Mesenchymal stem cell (in vitro differentiated cells and primary cell): ENCODE results near the gene DNAH9.

Experiments
- DNase-seq: peaks from one replicate; pipeline ENCODE4 v3.0.0-alpha.2; 2013
- H2AFZ ChIP-seq: one replicate; pipeline ENCODE4 v1.6.1; 2013; ENCODE audit warnings: low read depth, mild to moderate bottlenecking, control low read depth, inconsistent platforms, low read length, moderate library complexity
- H2AK5ac ChIP-seq: 2 replicates; pipeline ENCODE4 v1.6.1; 2013; ENCODE audit warnings: low read length, moderate library complexity, mild to moderate bottlenecking, inconsistent platforms; ENCODE audit not compliant: severe bottlenecking
- H2BK120ac ChIP-seq: one replicate; pipeline ENCODE4 v1.6.1; 2013; ENCODE audit warnings: low read depth, mild to moderate bottlenecking, inconsistent platforms, low read length, moderate library complexity
- H2BK12ac ChIP-seq, 2 experiments: one replicate each; pipeline ENCODE4 v1.6.1; 2013; ENCODE audit warnings: inconsistent platforms in 2 of 2, low read length in 2 of 2, mild to moderate bottlenecking in 2 of 2, moderate library complexity in 2 of 2, control low read depth in 1 of 2
- H2BK15ac ChIP-seq: one replicate; pipeline ENCODE4 v1.6.1; 2013; ENCODE audit warnings: mild to moderate bottlenecking, low read depth, inconsistent platforms; ENCODE audit not compliant: poor library complexity, severe bottlenecking
- H2BK5ac ChIP-seq: 2 replicates; pipeline ENCODE4 v1.6.1; 2013; ENCODE audit warnings: low read depth, mild to moderate bottlenecking, low read length, control low read depth, inconsistent platforms; ENCODE audit not compliant: poor library complexity, severe bottlenecking
- H3K14ac ChIP-seq, 2 experiments: one replicate each; pipeline ENCODE4 v1.6.1; 2013; ENCODE audit warnings: inconsistent platforms in 2 of 2, low read length in 2 of 2, control low read depth in 1 of 2, mild to moderate bottlenecking in 1 of 2, moderate library complexity in 1 of 2
- H3K18ac ChIP-seq, 2 experiments: one replicate each; pipeline ENCODE4 v1.6.1; 2013; ENCODE audit warnings: inconsistent platforms in 2 of 2, low read length in 2 of 2, control low read depth in 1 of 2, low read depth in 1 of 2, mild to moderate bottlenecking in 1 of 2
- H3K23ac ChIP-seq, 2 experiments: one replicate each; pipeline ENCODE4 v1.6.1; 2013; ENCODE audit warnings: inconsistent platforms in 2 of 2, low read length in 2 of 2, mild to moderate bottlenecking in 2 of 2, moderate library complexity in 2 of 2, control low read depth in 1 of 2
- H3K27ac ChIP-seq: 2 replicates; pipeline ENCODE4 v1.5.1; 2013; ENCODE audit warnings: mild to moderate bottlenecking, moderate library complexity, low read length, control low read depth, inconsistent platforms; ENCODE audit not compliant: poor library complexity, severe bottlenecking
- H3K27me3 ChIP-seq, 2 experiments: 2 replicates each; pipeline versions ENCODE4 v1.6.1 to v1.7.0; 2013; ENCODE audit warnings: low read length in 2 of 2, mild to moderate bottlenecking in 2 of 2, moderate library complexity in 2 of 2, control low read depth in 1 of 2, inconsistent platforms in 1 of 2; ENCODE audit not compliant: control insufficient read depth in 1 of 2, insufficient read depth in 1 of 2
- H3K36me3 ChIP-seq, 2 experiments: 2 replicates each; pipeline versions ENCODE4 v1.6.1 to v1.7.0; 2013; ENCODE audit warnings: low read length in 2 of 2, control low read depth in 1 of 2, inconsistent platforms in 1 of 2, low read depth in 1 of 2, mild to moderate bottlenecking in 1 of 2; ENCODE audit not compliant: insufficient read depth in 2 of 2, control insufficient read depth in 1 of 2
- H3K4ac ChIP-seq, 2 experiments: one replicate each; pipeline ENCODE4 v1.6.1; 2013; ENCODE audit warnings: inconsistent platforms in 2 of 2, low read length in 2 of 2, mild to moderate bottlenecking in 2 of 2, moderate library complexity in 2 of 2, control low read depth in 1 of 2, low read depth in 1 of 2
- H3K4me1 ChIP-seq: 2 replicates; pipeline ENCODE4 v1.6.1; 2013; ENCODE audit warnings: low read depth, low read length, control low read depth; ENCODE audit not compliant: control insufficient read depth, insufficient read depth
- H3K4me2 ChIP-seq: 2 replicates; pipeline ENCODE4 v1.6.1; 2013; ENCODE audit warnings: low read length, mild to moderate bottlenecking, inconsistent platforms; ENCODE audit not compliant: poor library complexity, severe bottlenecking
- H3K4me3 ChIP-seq, 2 experiments: 2 replicates each; pipeline versions ENCODE4 v1.5.1 to v1.7.0; 2013; ENCODE audit warnings: low read length in 2 of 2, mild to moderate bottlenecking in 2 of 2, control low read depth in 1 of 2, low read depth in 1 of 2; ENCODE audit not compliant: insufficient read depth in 1 of 2
- H3K79me1 ChIP-seq: replicated peaks from 2 replicates; pipeline ENCODE4 v1.6.1; 2013; ENCODE audit warnings: mild to moderate bottlenecking, control low read depth, low read length, inconsistent platforms; ENCODE audit not compliant: poor library complexity, severe bottlenecking
- H3K9ac ChIP-seq: 2 replicates; pipeline ENCODE4 v1.7.0; 2013; ENCODE audit warnings: mild to moderate bottlenecking, low read length, moderate library complexity
- H3K9me3 ChIP-seq: 2 replicates; pipeline ENCODE4 v1.7.0; 2013; ENCODE audit warnings: mild to moderate bottlenecking, low read length; ENCODE audit not compliant: control insufficient read depth
- H4K8ac ChIP-seq: one replicate; pipeline ENCODE4 v1.6.1; 2013; ENCODE audit warnings: inconsistent platforms, mild to moderate bottlenecking, low read length, moderate library complexity
- H4K91ac ChIP-seq: one replicate; pipeline ENCODE4 v1.6.1; 2013; ENCODE audit warnings: mild to moderate bottlenecking, low read length, inconsistent platforms
- WGBS: methylation state at CpG from one replicate; pipeline ENCODE4 v1.1.7; 2013; ENCODE audit warnings: mixed read lengths; 5-methylcytosine and 5-hydroxymethylcytosine counted together

DNAH9 gene

GRCh38 chr17:11813871-11814270 lies 215.6 kb downstream of the DNAH9 start:
- no peak overlapping the region for H3K4me2 ChIP-seq
- no peaks in the 10 kb centered on the region for H3K9me3 ChIP-seq
- no peak overlapping the region for H2AFZ ChIP-seq
- no peaks in the 10 kb centered on the region for H3K27me3 ChIP-seq
- H4K91ac ChIP-seq = no peak overlapping the region
- no peak overlapping the region for H3K27ac ChIP-seq
- DNase-seq = no peak
- no peak overlapping the region for H4K8ac ChIP-seq
- H3K23ac ChIP-seq = no peak overlapping the region
- no peak overlapping the region for H3K14ac ChIP-seq
- no peak overlapping the region for H2BK5ac ChIP-seq
- no peak overlapping the region for H3K18ac ChIP-seq
- no peak overlapping the region for H3K4ac ChIP-seq
- H3K4me1 ChIP-seq = no peaks in the 10 kb centered on the region
- no peak overlapping the region for H2BK12ac ChIP-seq
- H3K9ac ChIP-seq = no peak overlapping the region
- no peaks in the 10 kb centered on the region for H3K79me1 ChIP-seq
- no peak overlapping the region for H2BK120ac ChIP-seq
- no peaks in the 10 kb centered on the region for H3K36me3 ChIP-seq
- no peak overlapping the region for H3K4me3 ChIP-seq
- H2BK15ac ChIP-seq = no peak overlapping the region
- no peak overlapping the region for H2AK5ac ChIP-seq

DNA sequence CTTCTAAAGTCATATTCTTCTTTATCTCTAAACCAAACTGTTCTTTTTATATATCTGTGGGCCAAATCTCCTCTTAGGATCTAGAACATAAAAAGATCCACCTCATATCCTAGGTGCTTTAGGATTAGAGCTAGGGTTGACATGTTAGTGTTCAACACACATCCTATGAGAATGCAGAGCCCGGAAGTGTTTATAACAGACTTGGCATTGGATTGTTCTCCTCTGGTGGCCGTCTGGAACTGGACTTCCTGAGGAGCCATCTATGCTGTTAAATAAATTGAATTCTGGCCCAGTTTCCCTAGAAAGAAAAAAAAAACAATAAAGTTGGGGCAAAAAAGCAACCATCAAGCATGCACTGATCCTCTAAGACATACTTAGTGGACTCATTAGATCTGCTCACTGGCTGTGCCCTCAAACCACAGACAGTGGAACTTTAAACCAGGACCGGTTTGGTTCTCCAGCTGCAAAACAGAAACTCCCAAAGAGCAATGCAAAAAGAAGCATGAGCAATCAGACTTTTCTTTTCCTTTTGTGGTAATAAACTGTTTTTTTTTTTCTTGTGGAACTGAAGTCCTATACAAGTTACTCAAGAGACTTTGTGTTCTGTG lies 216.5 kb downstream of the DNAH9 start:
- Histone ChIP-seq H3K27me3 (no peaks in the 10 kb centered on the region), H3K36me3 (no peaks in the 10 kb centered on the region), H3K9me3 (no peaks in the 10 kb centered on the region), H3K4me1 (no peaks in the 10 kb centered on the region), H3K18ac (no peak overlapping the region), H3K4me3 (no peak overlapping the region), H3K4me2 (no peak overlapping the region), H2AK5ac (no peak overlapping the region), H3K9ac (no peak overlapping the region), H3K27ac (no peak overlapping the region), H3K79me1 (no peaks in the 10 kb centered on the region), H2BK12ac (no peak overlapping the region), H3K14ac (no peak overlapping the region), H2AFZ (no peak overlapping the region), H4K91ac (no peak overlapping the region), H2BK15ac (no peak overlapping the region), H3K23ac (no peak overlapping the region), H2BK5ac (no peak overlapping the region), H2BK120ac (no peak overlapping the region), H3K4ac (no peak overlapping the region), H4K8ac (no peak overlapping the region)
- 81% methylated on average over 3 of the region's 3 CpGs for WGBS
- DNase-seq = no peak

DNA sequence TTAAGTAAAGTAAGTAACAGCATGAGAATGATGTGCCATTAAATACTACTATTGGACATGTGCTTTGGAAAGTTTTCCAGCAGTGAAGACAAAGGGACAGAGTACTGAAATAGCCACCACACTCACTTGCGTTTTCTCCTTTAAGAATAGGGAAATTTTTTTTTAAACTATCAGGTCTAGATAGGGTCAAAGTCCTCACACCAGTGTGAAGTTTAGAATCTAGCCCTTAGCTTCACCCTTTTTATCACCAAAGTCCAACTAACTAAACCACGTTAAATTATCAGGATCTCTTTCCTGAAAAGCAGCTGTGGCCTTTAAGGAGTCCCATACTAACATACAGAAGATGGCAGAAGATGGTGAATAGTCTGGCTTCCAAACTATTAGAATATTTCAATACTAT lies 218.1 kb downstream of the DNAH9 start:
- no peaks in the 10 kb centered on the region for H3K9me3 ChIP-seq
- no peak overlapping the region for H3K14ac ChIP-seq
- no peak overlapping the region for H3K4ac ChIP-seq
- H3K36me3 ChIP-seq = no peaks in the 10 kb centered on the region
- no peak overlapping the region for H4K91ac ChIP-seq
- no peak overlapping the region for H2BK15ac ChIP-seq
- no peak overlapping the region for H3K9ac ChIP-seq
- H3K23ac ChIP-seq = no peak overlapping the region
- H3K27ac ChIP-seq = no peak overlapping the region
- H3K27me3 ChIP-seq = no peaks in the 10 kb centered on the region
- no peaks in the 10 kb centered on the region for H3K4me1 ChIP-seq
- no peak overlapping the region for H3K4me3 ChIP-seq
- no peaks in the 10 kb centered on the region for H3K79me1 ChIP-seq
- no peak for DNase-seq
- no peak overlapping the region for H2AFZ ChIP-seq
- no peak overlapping the region for H4K8ac ChIP-seq
- no peak overlapping the region for H2BK5ac ChIP-seq
- H3K18ac ChIP-seq = no peak overlapping the region
- no CpG with 5 or more reads among the region's 2 CpGs for WGBS
- no peak overlapping the region for H2BK120ac ChIP-seq
- H2AK5ac ChIP-seq = no peak overlapping the region
- no peak overlapping the region for H3K4me2 ChIP-seq
- H2BK12ac ChIP-seq = no peak overlapping the region

DNA sequence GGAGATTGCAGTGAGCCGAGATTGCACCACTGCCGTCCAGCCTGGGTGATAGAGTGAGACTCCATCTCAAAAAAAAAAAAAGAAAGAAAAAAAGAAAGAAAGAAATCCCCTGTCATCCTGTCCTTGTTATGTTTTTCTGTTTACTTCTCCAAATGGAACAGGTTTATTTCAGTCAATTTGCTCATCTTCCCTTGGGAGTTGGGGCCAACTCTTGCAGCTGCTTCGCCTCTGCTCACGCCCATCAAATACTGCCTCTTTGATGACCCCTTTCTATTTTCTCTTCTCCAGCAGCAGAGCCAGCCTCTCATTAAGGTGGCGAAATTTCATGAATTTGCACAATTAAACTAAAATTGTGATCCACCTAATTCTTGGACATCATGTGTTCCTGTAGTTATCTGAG lies 225.6 kb downstream of the DNAH9 start:
- H3K79me1 ChIP-seq = no peaks in the 10 kb centered on the region
- H3K9ac ChIP-seq = no peak overlapping the region
- H4K91ac ChIP-seq = no peak overlapping the region
- no peak overlapping the region for H3K18ac ChIP-seq
- no peak overlapping the region for H2BK120ac ChIP-seq
- WGBS = 71% methylated on average over 3 of the region's 5 CpGs
- no peak overlapping the region for H3K23ac ChIP-seq
- peaks cover 0 to 6% of the 10 kb centered on the region in 2 experiments for H3K27me3 ChIP-seq
- H3K4me2 ChIP-seq = no peak overlapping the region
- H3K4ac ChIP-seq = no peak overlapping the region
- no peak overlapping the region for H2AFZ ChIP-seq
- H2BK5ac ChIP-seq = no peak overlapping the region
- no peaks in the 10 kb centered on the region for H3K9me3 ChIP-seq
- no peak overlapping the region for H4K8ac ChIP-seq
- H3K27ac ChIP-seq = no peak overlapping the region
- H3K36me3 ChIP-seq = no peaks in the 10 kb centered on the region
- no peak overlapping the region for H2BK12ac ChIP-seq
- no peak overlapping the region for H2BK15ac ChIP-seq
- no peak overlapping the region for H3K4me3 ChIP-seq
- H2AK5ac ChIP-seq = no peak overlapping the region
- H3K14ac ChIP-seq = no peak overlapping the region
- H3K4me1 ChIP-seq = no peaks in the 10 kb centered on the region
- DNase-seq = no peak
